Fibroblast of lung (primary cell): Measurements from ENCODE around the gene UFSP1. TPM values are rescaled to one million over a fixed set of nuclear protein-coding genes. Genes with fewer than 3 reads are reported as not detected.
"Not testable (repeated sequence)": the region's sequence is repeated elsewhere in the genome, so short reads cannot be mapped to it uniquely, and the experiment has no call there.

Source experiments
- DNase-seq, 2 donors: peaks; one replicate each; pipeline versions ENCODE4 v3.0.0 to v3.0.0-alpha.2; 2010; ENCODE audit warnings: low read depth in 2 of 2
- H2AFZ ChIP-seq: 2 replicates; pipeline ENCODE4 v1.5.1; 2012; ENCODE audit warnings: low read length, control low read depth, inconsistent platforms
- H3K27ac ChIP-seq: 2 replicates; pipeline ENCODE4 v1.5.1; 2011; ENCODE audit warnings: low read length, control low read depth; ENCODE audit not compliant: insufficient read depth
- H3K27me3 ChIP-seq: 2 replicates; pipeline ENCODE4 v1.5.1; 2011; ENCODE audit warnings: mild to moderate bottlenecking, low read length; ENCODE audit not compliant: control insufficient read depth, insufficient read depth
- H3K36me3 ChIP-seq: 2 replicates; pipeline ENCODE4 v1.5.1; 2011; ENCODE audit warnings: low read length; ENCODE audit not compliant: control insufficient read depth, insufficient read depth
- H3K4me1 ChIP-seq: 2 replicates; pipeline ENCODE4 v1.5.1; 2011; ENCODE audit warnings: low read length; ENCODE audit not compliant: control insufficient read depth, insufficient read depth; ENCODE audit errors: extremely low read depth
- H3K4me2 ChIP-seq: 2 replicates; pipeline ENCODE4 v1.5.1; 2011; ENCODE audit warnings: low read length, control low read depth; ENCODE audit not compliant: insufficient read depth; ENCODE audit errors: extremely low read depth
- H3K4me3 ChIP-seq, 4 experiments: fragments of 200-600 bp in 1 of 4; sonication (generic) in 1 of 4; replicated peaks in 1 of 4; 2 replicates each; pipeline ENCODE4 v1.5.1; 2011 to 2016; ENCODE audit warnings: low read length in 4 of 4, low read depth in 3 of 4, mild to moderate bottlenecking in 3 of 4, control low read depth in 2 of 4, inconsistent platforms in 1 of 4, mixed read lengths in 1 of 4; ENCODE audit not compliant: insufficient read depth in 1 of 4; ENCODE audit errors: control extremely low read depth in 1 of 4
- H3K79me2 ChIP-seq: 2 replicates; pipeline ENCODE4 v1.5.1; 2012; ENCODE audit warnings: mild to moderate bottlenecking, low read length, inconsistent platforms; ENCODE audit not compliant: control insufficient read depth, insufficient read depth
- H3K9ac ChIP-seq: 2 replicates; pipeline ENCODE4 v1.5.1; 2011; ENCODE audit warnings: mild to moderate bottlenecking, low read length, control low read depth; ENCODE audit not compliant: insufficient read depth
- H3K9me3 ChIP-seq: 2 replicates; pipeline ENCODE4 v1.5.1; 2012; ENCODE audit warnings: low read depth, low read length; ENCODE audit not compliant: control insufficient read depth, insufficient read depth
- H4K20me1 ChIP-seq: 2 replicates; pipeline ENCODE4 v1.5.1; 2011; ENCODE audit warnings: low read length; ENCODE audit not compliant: control insufficient read depth, insufficient read depth; ENCODE audit errors: extremely low read depth
- CTCF ChIP-seq, 2 donors: IDR thresholded peaks in 1 of 2; conservative IDR thresholded peaks in 1 of 2; 1 replicate in 1 of 2; 2 replicates in 1 of 2; pipeline ENCODE4 v1.5.1; 2011 to 2012; ENCODE audit warnings: low read length in 2 of 2, control low read depth in 1 of 2, inconsistent platforms in 1 of 2, low read depth in 1 of 2, mild to moderate bottlenecking in 1 of 2
- EZH2 ChIP-seq: IDR thresholded peaks from 2 replicates; pipeline ENCODE4 v1.5.1; 2012; ENCODE audit warnings: low read length, control low read depth, mild to moderate bottlenecking; ENCODE audit errors: missing control alignments
- polyA minus RNA-seq: library from RNA; depleted of rRNA, polyadenylated mRNA; stranded (reverse); fragments of >200 nt; gene quantifications from 2 replicates; pipeline ENCODE4 v1.2.3, GENCODE V29; 2011; ENCODE audit warnings: low replicate concordance
- polyA plus RNA-seq, 2 donors: library from polyadenylated mRNA; depleted of rRNA in 1 of 2; stranded (reverse) in 1 of 2; unstranded in 1 of 2; fragments of >200 nt; gene quantifications; 2 replicates each; pipeline ENCODE4 v1.2.1, GENCODE V29; 2011 to 2012; ENCODE audit warnings: missing spikeins in 1 of 2
- total RNA-seq: library from RNA; depleted of rRNA; stranded (reverse); fragments of >200 nt; gene quantifications from 2 replicates; pipeline ENCODE4 v1.2.1, GENCODE V29; 2014

The UFSP1 gene
- 4.0 and 7.7 TPM in 2 replicates for total RNA-seq
- 0.53 and 1.1 TPM in 2 replicates for polyA plus RNA-seq
- 2.8 and 3.4 TPM in 2 replicates for polyA plus RNA-seq (2012)
- polyA minus RNA-seq: 0.26 and 0.55 TPM in 2 replicates

- no peak for DNase-seq
- TF ChIP-seq CTCF (conservative IDR thresholded peaks at IDR 0.05 in 1 of 2, IDR thresholded peaks at IDR 0.05 in 1 of 2; ENCODE audit: low read depth in 1 of 2, low read length in 2 of 2): no peak
- TF ChIP-seq EZH2: no peak
- Histone ChIP-seq H2AFZ (peak within 1 kb of the TSS; percentile 65), H4K20me1 (no peaks in the 10 kb centered on the region), H3K27me3 (no peaks in the 10 kb centered on the region), H3K79me2 (peaks cover 14% of the 10 kb centered on the region), H3K9me3 (no peaks in the 10 kb centered on the region), H3K27ac (peak within 1 kb of the TSS; percentile 80), H3K9ac (peak within 1 kb of the TSS; percentile 79), H3K4me1 (peaks cover 11% of the 10 kb centered on the region), H3K4me2 (peak within 1 kb of the TSS; percentile 81), H3K36me3 (peaks cover 39% of the 10 kb centered on the region), H3K4me3 (peak within 1 kb of the TSS; percentile 61 to 77 (median 66))
These were observed at the start of gene UFSP1 for GRCh38 chr7:100888988-100889750. Gene UFSP1 (minus strand): TSS chr7:100889715. CDS start chr7:100889271, 444 bp downstream.

GRCh38 chr7:100936167-100936566, 46.7 kb upstream of the UFSP1 start:
- not testable (repeated sequence) for H4K20me1 ChIP-seq, H3K4me2 ChIP-seq, H3K4me3 ChIP-seq, H3K27me3 ChIP-seq, H2AFZ ChIP-seq, H3K36me3 ChIP-seq, H3K4me1 ChIP-seq, H3K9ac ChIP-seq, H3K79me2 ChIP-seq, H3K9me3 ChIP-seq, DNase-seq, H3K27ac ChIP-seq

- H3K79me2 ChIP-seq, H2AFZ ChIP-seq, DNase-seq, H3K9ac ChIP-seq, H3K27me3 ChIP-seq, H3K36me3 ChIP-seq, H3K4me2 ChIP-seq, H3K9me3 ChIP-seq, H4K20me1 ChIP-seq, H3K27ac ChIP-seq, H3K4me1 ChIP-seq, H3K4me3 ChIP-seq: not testable (repeated sequence)
These were observed 45.9 kb upstream of the UFSP1 start for GRCh38 chr7:100935381-100935780.

GRCh38 chr7:100933734-100934133, 44.2 kb upstream of the UFSP1 start:
- Histone ChIP-seq H3K4me1 (no peaks in the 10 kb centered on the region), H3K27ac (no peak overlapping the region), H3K4me3 (no peak overlapping the region), H3K79me2 (no peaks in the 10 kb centered on the region), H3K9me3 (no peaks in the 10 kb centered on the region), H3K4me2 (no peak overlapping the region), H4K20me1 (no peaks in the 10 kb centered on the region), H2AFZ (no peak overlapping the region), H3K27me3 (no peaks in the 10 kb centered on the region), H3K9ac (no peak overlapping the region), H3K36me3 (no peaks in the 10 kb centered on the region)
- TF ChIP-seq EZH2 (no peak), CTCF (conservative IDR thresholded peaks at IDR 0.05 in 1 of 2, IDR thresholded peaks at IDR 0.05 in 1 of 2; ENCODE audit: low read depth in 1 of 2, low read length in 2 of 2) (no peak)
- no peak for DNase-seq
